ENCODE results near the gene ANKRD36.
"Not testable (repeated sequence)": the region's sequence is repeated elsewhere in the genome, so short reads cannot be mapped to it uniquely, and the experiment has no call there.

The ANKRD36 gene

GRCh38 chr2:97113050-97113881, at the start of gene ANKRD36:
Gene ANKRD36 (plus strand): TSS chr2:97113153. CDS start chr2:97113740, 587 bp downstream.
- H3K4me3 ChIP-seq (ENCODE audit: low read depth, low read length), result peak within 1 kb of the TSS; percentile 73
- peak; percentile 79 for DNase-seq (ENCODE audit: low read depth)
- peak; percentile 33 for TF ChIP-seq CTCF (conservative IDR thresholded peaks at IDR 0.05; ENCODE audit: low read depth, low read length)

DNA sequence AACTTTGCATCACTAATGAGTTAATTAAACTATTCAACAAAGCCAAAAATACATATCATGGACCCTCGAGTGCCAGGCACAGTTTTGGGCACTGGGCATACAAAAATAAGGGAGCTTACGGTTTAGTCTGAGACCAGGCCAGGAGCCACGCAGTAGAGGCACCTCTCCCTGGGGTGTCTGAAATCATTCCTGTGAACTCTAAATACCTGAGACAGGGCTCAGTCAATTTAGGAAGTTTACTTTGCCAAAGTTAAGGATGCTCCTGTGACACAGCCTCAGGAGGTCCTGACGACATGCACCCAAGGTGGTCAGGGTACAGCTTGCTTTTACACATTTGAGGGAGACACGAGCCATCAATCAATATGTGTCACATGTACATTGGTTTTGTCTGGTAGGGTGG, 46.9 kb upstream of the ANKRD36 start:
- not testable (repeated sequence) for DNase-seq (ENCODE audit: low read depth); H3K4me3 ChIP-seq (ENCODE audit: low read depth, low read length)

- no peak for TF ChIP-seq CTCF (conservative IDR thresholded peaks at IDR 0.05; ENCODE audit: low read depth, low read length)
- H3K4me3 ChIP-seq (ENCODE audit: low read depth, low read length), result no peak overlapping the region
- DNase-seq (ENCODE audit: low read depth), result no peak
Observed at GRCh38 chr2:97067279-97068004, 45.5 kb upstream of the ANKRD36 start.

DNA sequence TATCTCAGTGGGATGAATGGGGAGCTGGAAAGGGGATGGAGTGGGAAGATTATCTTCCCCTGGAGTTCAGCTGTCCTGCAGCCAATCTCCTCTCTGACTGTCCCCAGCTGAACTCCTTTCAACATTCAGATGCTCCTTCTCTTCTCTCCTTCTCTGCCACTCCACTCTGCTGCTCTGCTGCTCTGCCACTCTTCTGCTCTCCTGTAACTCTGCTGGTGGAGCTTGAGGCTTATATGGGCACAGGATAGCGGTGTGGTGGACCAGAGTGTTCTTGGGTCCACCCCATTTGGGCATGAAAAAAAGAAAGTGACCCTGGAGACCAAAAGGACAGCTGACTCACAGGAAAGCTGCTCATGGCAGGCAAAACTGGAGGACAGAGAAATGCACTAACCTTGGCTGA, 44.9 kb upstream of the ANKRD36 start:
- no peak for TF ChIP-seq CTCF (conservative IDR thresholded peaks at IDR 0.05; ENCODE audit: low read depth, low read length)
- DNase-seq (ENCODE audit: low read depth), result no peak

DNA sequence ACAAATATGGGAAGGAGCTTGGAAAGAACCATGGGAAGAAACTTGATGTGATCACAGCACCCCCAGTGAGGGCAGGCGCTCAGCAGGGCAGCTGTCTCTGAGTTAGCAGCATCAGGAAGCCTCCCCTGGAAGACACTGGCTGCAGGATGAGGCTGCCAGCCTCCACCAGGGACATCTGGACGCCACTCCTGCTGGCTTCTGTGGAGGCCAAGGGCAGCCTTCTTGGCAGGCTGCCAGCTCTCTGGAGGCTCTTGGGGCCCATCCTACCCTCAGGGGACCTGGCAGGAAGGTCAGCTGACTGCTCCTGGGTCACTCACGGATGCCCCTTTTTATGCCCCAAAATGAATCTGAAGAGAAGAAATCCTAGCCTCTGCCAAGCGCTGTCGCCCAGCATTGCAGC, 44.2 kb upstream of the ANKRD36 start:
- not testable (repeated sequence) for DNase-seq (ENCODE audit: low read depth); H3K4me3 ChIP-seq (ENCODE audit: low read depth, low read length)

More for the DNA sequence above, 44.9 kb upstream of the ANKRD36 start:
- no peak overlapping the region for H3K4me3 ChIP-seq (ENCODE audit: low read depth, low read length)

DNA sequence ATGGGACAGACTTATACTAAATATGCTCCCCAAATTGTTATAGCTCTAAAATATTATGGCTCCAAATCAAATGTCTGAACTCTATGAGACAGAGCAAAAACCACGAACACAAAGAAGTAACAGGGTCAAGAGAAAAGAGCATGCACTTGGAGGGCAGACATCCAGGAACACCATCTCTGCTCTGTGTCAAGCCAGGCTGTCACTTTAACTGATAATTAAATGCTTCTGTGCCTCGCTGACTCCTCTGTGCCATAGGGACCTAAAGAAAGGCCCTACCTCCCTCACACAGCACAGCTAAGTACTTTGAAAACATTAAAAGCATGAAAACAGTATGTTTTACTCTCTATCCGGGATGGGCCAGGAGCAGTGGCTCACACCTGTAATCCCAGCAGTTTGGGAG, 42.0 kb upstream of the ANKRD36 start:
- DNase-seq (ENCODE audit: low read depth); H3K4me3 ChIP-seq (ENCODE audit: low read depth, low read length): not testable (repeated sequence)

DNA sequence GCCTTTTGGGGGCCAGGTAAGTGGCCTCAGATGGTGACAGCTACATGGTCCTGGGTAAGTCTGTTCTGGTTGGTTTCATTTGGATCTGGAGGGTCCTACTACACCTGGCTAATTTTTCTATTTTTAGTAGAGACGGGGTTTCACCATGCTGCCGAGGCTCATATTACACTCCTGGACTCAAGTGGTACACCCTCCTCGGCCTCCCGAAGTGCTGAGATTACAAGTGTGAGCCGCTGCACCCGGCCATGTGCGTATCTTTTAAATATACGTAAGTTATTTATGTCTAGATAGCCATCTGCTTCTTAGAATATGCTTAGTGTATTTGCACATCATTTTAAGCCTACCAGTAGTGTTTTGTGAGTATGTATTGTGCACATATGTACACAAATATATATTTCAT, 35.7 kb upstream of the ANKRD36 start:
- DNase-seq (ENCODE audit: low read depth); H3K4me3 ChIP-seq (ENCODE audit: low read depth, low read length): not testable (repeated sequence)

GRCh38 chr2:97080855-97081254, 32.1 kb upstream of the ANKRD36 start:
- H3K4me3 ChIP-seq (ENCODE audit: low read depth, low read length); DNase-seq (ENCODE audit: low read depth): not testable (repeated sequence)

GRCh38 chr2:97082206-97082605, 30.7 kb upstream of the ANKRD36 start:
- H3K4me3 ChIP-seq (ENCODE audit: low read depth, low read length); DNase-seq (ENCODE audit: low read depth): not testable (repeated sequence)

- not testable (repeated sequence) for DNase-seq (ENCODE audit: low read depth); H3K4me3 ChIP-seq (ENCODE audit: low read depth, low read length)
Observed at GRCh38 chr2:97083516-97083915, 29.4 kb upstream of the ANKRD36 start.

GRCh38 chr2:97085093-97085492, 27.9 kb upstream of the ANKRD36 start:
- DNase-seq (ENCODE audit: low read depth); H3K4me3 ChIP-seq (ENCODE audit: low read depth, low read length): not testable (repeated sequence)

DNA sequence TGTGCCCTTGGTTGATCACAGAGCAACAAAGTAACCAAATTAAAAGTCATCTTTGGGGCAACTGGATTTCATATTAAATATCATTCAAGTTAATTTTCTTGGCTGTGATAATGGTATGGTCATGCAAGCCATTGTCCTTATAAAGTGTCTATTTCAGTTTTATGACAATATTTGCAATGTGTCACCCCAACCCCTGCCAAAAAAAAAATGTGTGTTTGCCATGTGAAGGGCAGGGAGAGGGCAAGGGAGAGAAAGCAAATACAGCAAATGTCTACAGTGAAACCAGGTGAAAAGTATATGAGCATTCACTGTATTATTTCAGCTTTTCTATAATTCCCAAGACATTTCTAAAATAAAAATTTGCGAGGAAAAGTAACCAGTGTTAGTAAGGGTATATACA, 24.2 kb upstream of the ANKRD36 start:
- not testable (repeated sequence) for DNase-seq (ENCODE audit: low read depth); H3K4me3 ChIP-seq (ENCODE audit: low read depth, low read length)

DNA sequence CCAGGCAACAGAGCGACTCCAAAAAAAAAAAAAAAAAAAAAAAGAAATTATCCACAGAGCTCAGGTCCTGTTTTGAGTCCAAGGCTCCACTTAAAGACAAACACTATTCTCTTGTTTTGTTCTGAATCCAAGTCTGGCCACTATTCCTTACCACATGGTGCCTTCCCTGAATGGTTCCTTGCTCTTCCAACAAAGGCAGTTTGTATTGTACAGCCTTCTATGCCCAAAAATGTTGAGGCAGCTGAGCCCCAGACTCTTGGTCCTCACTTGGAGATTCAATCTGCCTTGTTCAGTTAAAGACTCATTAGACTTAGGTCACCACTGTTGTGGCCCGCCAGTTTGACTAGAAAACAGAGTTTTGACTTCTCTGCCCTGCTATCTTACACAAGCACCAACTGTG, 20.0 kb upstream of the ANKRD36 start:
- not testable (repeated sequence) for H3K4me3 ChIP-seq (ENCODE audit: low read depth, low read length); DNase-seq (ENCODE audit: low read depth)

GRCh38 chr2:97093983-97094771, 18.8 kb upstream of the ANKRD36 start:
- DNase-seq (ENCODE audit: low read depth), result not testable (repeated sequence)
- H3K4me3 ChIP-seq (ENCODE audit: low read depth, low read length), result peak overlapping the region; percentile 47

Data from choroid plexus epithelial cell (primary cell).